ENCODE data around the gene PPP1R36.

DNA sequence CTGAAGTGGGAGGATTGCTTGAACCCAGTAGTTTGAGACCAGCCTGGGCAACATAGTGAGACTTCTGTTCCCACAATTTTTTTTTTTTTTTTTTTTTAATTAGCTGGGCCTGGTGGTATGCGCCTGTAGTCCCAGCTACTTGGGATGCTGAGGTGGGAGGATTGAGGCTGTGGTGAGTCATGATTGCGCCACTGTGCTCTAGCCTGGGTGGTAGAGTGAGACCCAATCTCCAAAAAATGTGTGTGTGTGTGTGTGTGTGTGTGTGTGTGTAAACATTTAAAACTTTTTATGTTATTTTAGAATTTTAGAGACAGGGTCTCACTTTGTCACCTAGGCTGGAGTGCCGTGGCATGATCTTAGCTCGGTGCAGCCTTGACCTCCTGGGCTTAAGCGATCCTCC lies 6.8 kb downstream of the PPP1R36 start:
- TF ChIP-seq EZH2 (IDR thresholded peaks at IDR 0.05; ENCODE audit: borderline replicate concordance) (no peak), EZH2phosphoT487 (IDR thresholded peaks at IDR 0.05; ENCODE audit: low read depth, severe bottlenecking, unreplicated experiment) (no peak)
- TF ChIP-seq, protein P1, sequence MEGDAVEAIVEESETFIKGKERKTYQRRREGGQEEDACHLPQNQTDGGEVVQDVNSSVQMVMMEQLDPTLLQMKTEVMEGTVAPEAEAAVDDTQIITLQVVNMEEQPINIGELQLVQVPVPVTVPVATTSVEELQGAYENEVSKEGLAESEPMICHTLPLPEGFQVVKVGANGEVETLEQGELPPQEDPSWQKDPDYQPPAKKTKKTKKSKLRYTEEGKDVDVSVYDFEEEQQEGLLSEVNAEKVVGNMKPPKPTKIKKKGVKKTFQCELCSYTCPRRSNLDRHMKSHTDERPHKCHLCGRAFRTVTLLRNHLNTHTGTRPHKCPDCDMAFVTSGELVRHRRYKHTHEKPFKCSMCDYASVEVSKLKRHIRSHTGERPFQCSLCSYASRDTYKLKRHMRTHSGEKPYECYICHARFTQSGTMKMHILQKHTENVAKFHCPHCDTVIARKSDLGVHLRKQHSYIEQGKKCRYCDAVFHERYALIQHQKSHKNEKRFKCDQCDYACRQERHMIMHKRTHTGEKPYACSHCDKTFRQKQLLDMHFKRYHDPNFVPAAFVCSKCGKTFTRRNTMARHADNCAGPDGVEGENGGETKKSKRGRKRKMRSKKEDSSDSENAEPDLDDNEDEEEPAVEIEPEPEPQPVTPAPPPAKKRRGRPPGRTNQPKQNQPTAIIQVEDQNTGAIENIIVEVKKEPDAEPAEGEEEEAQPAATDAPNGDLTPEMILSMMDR (IDR thresholded peaks at IDR 0.05; ENCODE audit: poor library complexity), result no peak
